Hepatocyte (in vitro differentiated cells): ENCODE results near the gene ADCY2. TPM values are rescaled to one million over a fixed set of nuclear protein-coding genes. Genes with fewer than 3 reads are reported as not detected.

Source experiments
- DNase-seq: peaks from one replicate; pipeline ENCODE4 v3.0.0-alpha.2; 2016; ENCODE audit warnings: low spot score
- H2AFZ ChIP-seq: fragments of 200-600 bp; sonication (generic); 2 replicates; pipeline ENCODE4 v1.6.0; 2016; ENCODE audit warnings: antibody characterized with exemption, mild to moderate bottlenecking
- H3K27ac ChIP-seq: fragments of 200-600 bp; sonication (generic); 2 replicates; pipeline ENCODE4 v1.5.1; 2016; ENCODE audit warnings: mild to moderate bottlenecking
- H3K27me3 ChIP-seq: fragments of 200-600 bp; sonication (generic); 2 replicates; pipeline ENCODE4 v1.6.1; 2016
- H3K36me3 ChIP-seq: fragments of 200-600 bp; sonication (generic); replicated peaks from 2 replicates; pipeline ENCODE4 v1.5.1; 2016; ENCODE audit warnings: low read depth; ENCODE audit not compliant: insufficient read depth
- H3K4me1 ChIP-seq: fragments of 200-600 bp; sonication (generic); 2 replicates; pipeline ENCODE4 v1.5.1; 2016; ENCODE audit warnings: mild to moderate bottlenecking, moderate library complexity; ENCODE audit not compliant: insufficient read depth
- H3K4me2 ChIP-seq: fragments of 200-600 bp; sonication (generic); 2 replicates; pipeline ENCODE4 v1.6.0; 2016
- H3K4me3 ChIP-seq: fragments of 200-600 bp; sonication (generic); 2 replicates; pipeline ENCODE4 v1.5.1; 2016; ENCODE audit warnings: mild to moderate bottlenecking
- H3K79me2 ChIP-seq: fragments of 200-600 bp; sonication (generic); 2 replicates; pipeline ENCODE4 v1.6.0; 2017; ENCODE audit warnings: mild to moderate bottlenecking
- H3K9me2 ChIP-seq: fragments of 200-600 bp; sonication (generic); replicated peaks from 2 replicates; pipeline ENCODE4 v1.6.0; 2017; ENCODE audit warnings: mild to moderate bottlenecking; ENCODE audit not compliant: insufficient read depth
- H3K9me3 ChIP-seq: fragments of 200-600 bp; sonication (generic); 2 replicates; pipeline ENCODE4 v1.5.1; 2016; ENCODE audit warnings: low read depth, mild to moderate bottlenecking
- H4K20me1 ChIP-seq: fragments of 200-600 bp; sonication (generic); 2 replicates; pipeline ENCODE4 v1.6.0; 2016; ENCODE audit warnings: mild to moderate bottlenecking; ENCODE audit not compliant: insufficient read depth, poor library complexity, severe bottlenecking
- CTCF ChIP-seq: fragments of 200-600 bp; sonication (generic); IDR thresholded peaks from 2 replicates; pipeline ENCODE4 v1.5.1; 2016; ENCODE audit warnings: antibody characterized with exemption, mild to moderate bottlenecking; ENCODE audit not compliant: poor library complexity
- EZH2 ChIP-seq: fragments of 200-600 bp; sonication (generic); IDR thresholded peaks from 2 replicates; pipeline ENCODE4 v1.6.1; 2016; ENCODE audit warnings: antibody characterized with exemption, mild to moderate bottlenecking, borderline replicate concordance
- EZH2phosphoT487 ChIP-seq: fragments of 200-600 bp; sonication (generic); IDR thresholded peaks from one replicate; pipeline ENCODE4 v1.6.1; 2018; ENCODE audit warnings: antibody characterized with exemption, mild to moderate bottlenecking, low read depth, moderate library complexity; ENCODE audit not compliant: unreplicated experiment, severe bottlenecking
- WGBS: methylation state at CpG from one replicate; pipeline ENCODE4 v1.1.6; 2016; ENCODE audit warnings: low lambda C conversion rate; ENCODE audit errors: missing lambda C conversion rate; 5-methylcytosine and 5-hydroxymethylcytosine counted together
- polyA plus RNA-seq: library from polyadenylated mRNA; unstranded; fragments of >200 nt; fragmentation: Nextera tagmentation; extraction: Ambion mirVana; gene quantifications from 2 replicates; pipeline ENCODE4 v1.2.1, GENCODE V29; 2016
- total RNA-seq: library from RNA; depleted of rRNA; stranded (reverse); fragments of >200 nt; gene quantifications from 2 replicates; pipeline ENCODE4 v1.2.3, GENCODE V29; 2014

ADCY2 gene
- total RNA-seq (8.4 and 8.5 TPM in 2 replicates), polyA plus RNA-seq (3.2 and 4.5 TPM in 2 replicates)

- peak within 1 kb of the TSS; percentile 54 for H2AFZ ChIP-seq
- WGBS, result 2% methylated on average over 33 of the region's 121 CpGs
Measured at GRCh38 chr5:7395947-7396712, at the start of gene ADCY2. Gene ADCY2 (plus strand): TSS chr5:7396138. CDS start chr5:7396297, 159 bp downstream.

GRCh38 chr5:7347377-7347776 is 48.6 kb upstream of the ADCY2 start:
- H3K36me3 ChIP-seq, result no peaks in the 10 kb centered on the region
- no peaks in the 10 kb centered on the region for H3K9me3 ChIP-seq
- no peak for DNase-seq
- no peak overlapping the region for H2AFZ ChIP-seq
- H3K4me1 ChIP-seq, result no peaks in the 10 kb centered on the region
- H3K27ac ChIP-seq, result no peak overlapping the region
- no peaks in the 10 kb centered on the region for H3K79me2 ChIP-seq
- no peak for TF ChIP-seq EZH2phosphoT487
- no peak for TF ChIP-seq CTCF
- TF ChIP-seq EZH2, result no peak
- no peak overlapping the region for H3K4me2 ChIP-seq
- no peak overlapping the region for H3K4me3 ChIP-seq
- 75% methylated on average over 6 of the region's 6 CpGs for WGBS
- H4K20me1 ChIP-seq, result no peaks in the 10 kb centered on the region
- no peaks in the 10 kb centered on the region for H3K9me2 ChIP-seq
- H3K27me3 ChIP-seq, result no peaks in the 10 kb centered on the region

More at GRCh38 chr5:7395947-7396712, at the start of gene ADCY2:
- H3K9me3 ChIP-seq, result no peaks in the 10 kb centered on the region
- H3K4me2 ChIP-seq, result peak within 1 kb of the TSS; percentile 88
- TF ChIP-seq EZH2phosphoT487 (no peak), EZH2 (no peak), CTCF (no peak)
- no peaks in the 10 kb centered on the region for H3K9me2 ChIP-seq
- H3K27me3 ChIP-seq, result peaks cover 28% of the 10 kb centered on the region
- no peaks in the 10 kb centered on the region for H4K20me1 ChIP-seq
- DNase-seq, result peak; percentile 41
- H3K4me3 ChIP-seq, result peak within 1 kb of the TSS; percentile 49
- no peak within 1 kb of the TSS for H3K27ac ChIP-seq
- H3K4me1 ChIP-seq, result no peaks in the 10 kb centered on the region
- H3K79me2 ChIP-seq, result no peaks in the 10 kb centered on the region
- no peaks in the 10 kb centered on the region for H3K36me3 ChIP-seq

GRCh38 chr5:7348168-7348854 is 47.6 kb upstream of the ADCY2 start:
- no peaks in the 10 kb centered on the region for H3K27me3 ChIP-seq
- no peaks in the 10 kb centered on the region for H3K36me3 ChIP-seq
- H3K9me3 ChIP-seq, result no peaks in the 10 kb centered on the region
- no peak overlapping the region for H3K4me3 ChIP-seq
- H3K79me2 ChIP-seq, result no peaks in the 10 kb centered on the region
- H3K9me2 ChIP-seq, result no peaks in the 10 kb centered on the region
- TF ChIP-seq EZH2 (no peak), EZH2phosphoT487 (no peak), CTCF (no peak)
- no peak overlapping the region for H2AFZ ChIP-seq
- DNase-seq, result no peak
- H3K27ac ChIP-seq, result no peak overlapping the region
- H3K4me2 ChIP-seq, result no peak overlapping the region
- no peaks in the 10 kb centered on the region for H4K20me1 ChIP-seq
- H3K4me1 ChIP-seq, result no peaks in the 10 kb centered on the region
- 69% methylated on average over 8 of the region's 8 CpGs for WGBS
